ENCODE results near the gene NMNAT3.

- TF ChIP-seq CTCF (IDR thresholded peaks at IDR 0.05) (no peak), POLR2A (IDR thresholded peaks at IDR 0.05) (no peak)
Measured at GRCh38 chr3:139561255-139561817, 116.4 kb downstream of the NMNAT3 start.

Data from right lobe of liver (tissue), 4 donors.